ENCODE results near the gene NINJ1. TPM values are rescaled to one million over a fixed set of nuclear protein-coding genes. Genes with fewer than 3 reads are reported as not detected.

The NINJ1 gene
- total RNA-seq, 4 donors from 2014 or later, result 20.6 to 87.4 (median 44.2) TPM

DNA sequence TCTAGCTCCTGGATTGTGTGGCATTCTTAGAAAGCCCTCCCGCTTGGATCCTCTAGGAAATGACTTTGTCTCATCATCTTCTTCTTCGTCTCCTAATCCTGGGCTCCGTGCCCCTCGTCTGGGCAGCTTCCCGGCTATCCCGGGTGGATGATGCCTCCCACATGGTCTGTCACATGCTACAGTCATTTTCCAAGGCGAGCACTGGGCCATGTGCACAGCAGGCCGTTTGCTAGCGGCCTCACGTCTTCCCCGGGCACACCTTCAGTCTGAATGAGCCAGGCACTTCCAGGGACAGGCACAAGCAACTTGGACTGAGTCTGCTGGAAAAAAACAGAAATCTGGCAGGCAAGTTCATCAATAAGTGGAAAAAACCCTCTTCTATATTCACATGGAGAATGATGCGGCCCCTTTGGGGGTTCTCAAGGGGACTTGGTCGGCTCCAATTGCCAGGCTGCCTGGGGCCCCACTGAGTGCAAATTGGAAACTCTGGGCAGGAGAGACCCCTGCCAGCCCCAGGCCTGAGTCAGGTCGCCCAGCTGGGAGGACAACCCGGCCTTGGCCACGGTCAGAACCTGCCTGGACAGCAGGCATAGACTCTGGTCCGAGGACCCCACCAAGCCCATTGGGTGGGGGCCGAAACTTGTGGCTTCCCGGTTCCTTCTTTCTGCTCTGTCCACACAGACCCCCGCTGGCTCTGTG lies 38.8 kb upstream of the NINJ1 start:
- no peaks in the 10 kb centered on the region for H3K36me3 ChIP-seq
- intact Hi-C loops (cut with DNase I; ENCODE audit: low total_unique reads), result no loop called here
- no peaks in the 10 kb centered on the region for H3K27me3 ChIP-seq
- no peaks in the 10 kb centered on the region for H3K9me3 ChIP-seq
- no peak overlapping the region for H3K27ac ChIP-seq
- no peaks in the 10 kb centered on the region for H3K4me1 ChIP-seq
- DNase-seq, result no peak
- no peak overlapping the region for H3K4me3 ChIP-seq
- TF ChIP-seq, protein P1, sequence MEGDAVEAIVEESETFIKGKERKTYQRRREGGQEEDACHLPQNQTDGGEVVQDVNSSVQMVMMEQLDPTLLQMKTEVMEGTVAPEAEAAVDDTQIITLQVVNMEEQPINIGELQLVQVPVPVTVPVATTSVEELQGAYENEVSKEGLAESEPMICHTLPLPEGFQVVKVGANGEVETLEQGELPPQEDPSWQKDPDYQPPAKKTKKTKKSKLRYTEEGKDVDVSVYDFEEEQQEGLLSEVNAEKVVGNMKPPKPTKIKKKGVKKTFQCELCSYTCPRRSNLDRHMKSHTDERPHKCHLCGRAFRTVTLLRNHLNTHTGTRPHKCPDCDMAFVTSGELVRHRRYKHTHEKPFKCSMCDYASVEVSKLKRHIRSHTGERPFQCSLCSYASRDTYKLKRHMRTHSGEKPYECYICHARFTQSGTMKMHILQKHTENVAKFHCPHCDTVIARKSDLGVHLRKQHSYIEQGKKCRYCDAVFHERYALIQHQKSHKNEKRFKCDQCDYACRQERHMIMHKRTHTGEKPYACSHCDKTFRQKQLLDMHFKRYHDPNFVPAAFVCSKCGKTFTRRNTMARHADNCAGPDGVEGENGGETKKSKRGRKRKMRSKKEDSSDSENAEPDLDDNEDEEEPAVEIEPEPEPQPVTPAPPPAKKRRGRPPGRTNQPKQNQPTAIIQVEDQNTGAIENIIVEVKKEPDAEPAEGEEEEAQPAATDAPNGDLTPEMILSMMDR (IDR thresholded peaks at IDR 0.05), result no peak
- no peak for TF ChIP-seq POLR2A (IDR thresholded peaks at IDR 0.05)

DNA sequence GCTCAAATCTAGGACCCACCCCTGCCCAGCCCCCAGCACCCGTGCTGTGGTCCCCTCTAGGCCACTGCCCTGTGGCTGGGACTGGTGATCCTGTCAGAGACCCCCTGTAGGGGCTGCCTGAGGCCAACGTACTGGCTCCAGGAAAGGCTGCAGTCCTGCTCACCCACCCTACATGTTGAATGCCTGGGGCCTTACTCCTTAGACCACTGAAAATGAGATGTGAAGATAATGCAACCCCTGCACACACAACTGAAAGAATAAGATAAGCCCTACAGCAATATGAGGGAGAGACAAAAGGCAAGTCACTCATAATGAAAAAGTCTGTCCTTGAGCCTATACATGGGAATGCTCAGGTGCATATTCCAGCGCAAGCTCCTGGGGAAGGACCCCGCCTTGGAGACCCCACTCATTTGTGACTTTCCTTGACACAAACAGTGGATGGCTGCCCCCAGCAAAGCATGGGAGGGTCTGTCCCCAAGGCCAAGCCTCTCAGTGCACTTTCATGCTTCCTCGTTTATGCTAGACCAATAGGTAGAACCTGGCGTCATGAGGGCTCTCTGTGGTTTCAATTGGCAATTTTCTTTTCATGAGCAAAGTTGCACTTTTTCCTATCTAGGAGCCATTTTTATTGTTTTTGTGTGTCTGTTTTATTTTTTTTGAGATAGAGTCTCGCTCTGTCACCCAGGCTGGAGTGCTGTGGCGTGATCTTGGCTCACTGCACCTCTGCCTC lies 37.4 kb upstream of the NINJ1 start:
- intact Hi-C loops (cut with DNase I; ENCODE audit: low total_unique reads), result no loop called here
- Histone ChIP-seq H3K9me3 (no peaks in the 10 kb centered on the region), H3K36me3 (no peaks in the 10 kb centered on the region), H3K4me1 (no peaks in the 10 kb centered on the region), H3K27ac (no peak overlapping the region), H3K27me3 (no peaks in the 10 kb centered on the region), H3K4me3 (no peak overlapping the region)
- DNase-seq, result no peak
- no peak for TF ChIP-seq POLR2A (IDR thresholded peaks at IDR 0.05)
- TF ChIP-seq, protein P1 (IDR thresholded peaks at IDR 0.05), result no peak

DNA sequence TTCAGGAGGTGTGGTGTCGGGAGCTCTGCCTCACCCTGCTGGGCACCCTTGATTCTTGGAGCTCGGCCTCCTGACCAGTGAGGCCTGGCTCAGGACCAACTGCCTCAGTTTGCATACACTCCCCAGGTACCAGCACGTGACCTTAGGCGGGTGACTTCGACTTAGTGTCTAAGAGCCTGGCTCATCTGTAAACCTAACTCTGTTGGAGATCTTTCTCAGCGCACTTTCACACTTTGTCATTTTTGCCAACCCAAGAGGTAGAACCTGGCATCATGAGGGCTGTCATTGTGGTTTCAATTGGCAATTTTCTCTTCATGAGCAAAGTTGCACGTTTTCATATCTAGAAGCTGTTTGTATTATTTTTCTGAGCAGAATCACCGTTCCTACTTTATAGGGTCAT lies 36.5 kb upstream of the NINJ1 start:
- H3K27me3 ChIP-seq, result no peaks in the 10 kb centered on the region
- H3K4me1 ChIP-seq, result no peaks in the 10 kb centered on the region
- no peaks in the 10 kb centered on the region for H3K36me3 ChIP-seq
- no peak for DNase-seq
- H3K27ac ChIP-seq, result no peak overlapping the region
- TF ChIP-seq, protein P1 (IDR thresholded peaks at IDR 0.05), result no peak
- TF ChIP-seq POLR2A (IDR thresholded peaks at IDR 0.05), result no peak
- H3K9me3 ChIP-seq, result no peaks in the 10 kb centered on the region
- H3K4me3 ChIP-seq, result no peak overlapping the region
- intact Hi-C loops (cut with DNase I; ENCODE audit: low total_unique reads), result no loop called here

DNA sequence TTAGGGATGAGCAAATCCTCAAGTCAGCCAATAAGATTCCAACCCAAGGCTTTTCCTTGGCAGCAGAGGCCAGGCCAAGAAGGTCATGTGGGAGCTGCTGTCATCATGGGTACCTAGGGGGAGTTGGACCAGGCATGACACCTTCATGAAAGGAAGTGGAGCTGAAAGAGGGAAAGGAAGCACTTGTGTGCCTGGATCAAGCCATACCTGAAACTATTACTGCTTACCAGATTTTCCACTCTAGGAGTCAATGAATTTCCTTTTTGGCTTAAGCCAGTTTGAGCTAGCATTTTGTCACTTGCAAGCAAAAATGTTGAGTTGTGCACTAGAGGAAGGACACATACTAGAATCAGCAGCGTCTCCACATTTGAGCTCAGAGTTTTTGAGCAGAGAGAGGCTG lies 35.4 kb upstream of the NINJ1 start:
- H3K36me3 ChIP-seq, result no peaks in the 10 kb centered on the region
- H3K27me3 ChIP-seq, result no peaks in the 10 kb centered on the region
- no peak for TF ChIP-seq POLR2A (IDR thresholded peaks at IDR 0.05)
- TF ChIP-seq, protein P1 (IDR thresholded peaks at IDR 0.05), result no peak
- no peaks in the 10 kb centered on the region for H3K4me1 ChIP-seq
- intact Hi-C loops (cut with DNase I; ENCODE audit: low total_unique reads), result loop anchor here (10.0 kb wide), 1 partner anchor 125 kb away; no protein-coding TSS in a partner anchor
- no peak overlapping the region for H3K4me3 ChIP-seq
- no peaks in the 10 kb centered on the region for H3K9me3 ChIP-seq
- H3K27ac ChIP-seq, result no peak overlapping the region
- DNase-seq, result no peak

DNA sequence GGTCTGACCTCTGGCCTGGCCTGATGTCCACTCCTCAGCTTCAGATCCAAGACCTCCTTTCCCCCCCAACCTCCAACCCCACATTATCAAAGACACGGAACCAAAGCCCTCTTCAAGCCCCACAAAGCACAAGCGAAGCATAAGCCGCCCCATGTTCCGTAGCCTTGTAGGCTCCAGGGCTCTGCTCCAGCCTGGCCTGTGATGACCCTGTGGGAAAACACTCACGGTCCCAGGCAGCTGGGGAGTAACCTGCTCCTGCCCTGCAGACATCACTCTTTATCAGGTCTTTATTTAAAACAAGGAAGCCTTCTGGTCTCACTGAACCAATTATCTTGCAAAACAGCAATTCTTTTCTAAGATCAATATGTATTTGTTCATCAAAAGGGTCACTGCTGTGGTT lies 34.5 kb upstream of the NINJ1 start:
- Histone ChIP-seq H3K36me3 (no peaks in the 10 kb centered on the region), H3K9me3 (no peaks in the 10 kb centered on the region), H3K27ac (no peak overlapping the region), H3K4me1 (no peaks in the 10 kb centered on the region), H3K4me3 (no peak overlapping the region), H3K27me3 (no peaks in the 10 kb centered on the region)
- intact Hi-C loops (cut with DNase I; ENCODE audit: low total_unique reads), result loop anchor here (10.0 kb wide), 1 partner anchor 126 kb away; no protein-coding TSS in a partner anchor
- no peak for TF ChIP-seq POLR2A (IDR thresholded peaks at IDR 0.05)
- TF ChIP-seq, protein P1 (IDR thresholded peaks at IDR 0.05), result no peak
- no peak for DNase-seq
